HS-27A (cell line): ENCODE data around the gene DLEC1.

ENCODE experiments used
- DNase-seq: peaks from one replicate; pipeline ENCODE4 v3.0.0-alpha.2; 2012; ENCODE audit warnings: low read depth, missing footprints

Gene DLEC1, protein sequence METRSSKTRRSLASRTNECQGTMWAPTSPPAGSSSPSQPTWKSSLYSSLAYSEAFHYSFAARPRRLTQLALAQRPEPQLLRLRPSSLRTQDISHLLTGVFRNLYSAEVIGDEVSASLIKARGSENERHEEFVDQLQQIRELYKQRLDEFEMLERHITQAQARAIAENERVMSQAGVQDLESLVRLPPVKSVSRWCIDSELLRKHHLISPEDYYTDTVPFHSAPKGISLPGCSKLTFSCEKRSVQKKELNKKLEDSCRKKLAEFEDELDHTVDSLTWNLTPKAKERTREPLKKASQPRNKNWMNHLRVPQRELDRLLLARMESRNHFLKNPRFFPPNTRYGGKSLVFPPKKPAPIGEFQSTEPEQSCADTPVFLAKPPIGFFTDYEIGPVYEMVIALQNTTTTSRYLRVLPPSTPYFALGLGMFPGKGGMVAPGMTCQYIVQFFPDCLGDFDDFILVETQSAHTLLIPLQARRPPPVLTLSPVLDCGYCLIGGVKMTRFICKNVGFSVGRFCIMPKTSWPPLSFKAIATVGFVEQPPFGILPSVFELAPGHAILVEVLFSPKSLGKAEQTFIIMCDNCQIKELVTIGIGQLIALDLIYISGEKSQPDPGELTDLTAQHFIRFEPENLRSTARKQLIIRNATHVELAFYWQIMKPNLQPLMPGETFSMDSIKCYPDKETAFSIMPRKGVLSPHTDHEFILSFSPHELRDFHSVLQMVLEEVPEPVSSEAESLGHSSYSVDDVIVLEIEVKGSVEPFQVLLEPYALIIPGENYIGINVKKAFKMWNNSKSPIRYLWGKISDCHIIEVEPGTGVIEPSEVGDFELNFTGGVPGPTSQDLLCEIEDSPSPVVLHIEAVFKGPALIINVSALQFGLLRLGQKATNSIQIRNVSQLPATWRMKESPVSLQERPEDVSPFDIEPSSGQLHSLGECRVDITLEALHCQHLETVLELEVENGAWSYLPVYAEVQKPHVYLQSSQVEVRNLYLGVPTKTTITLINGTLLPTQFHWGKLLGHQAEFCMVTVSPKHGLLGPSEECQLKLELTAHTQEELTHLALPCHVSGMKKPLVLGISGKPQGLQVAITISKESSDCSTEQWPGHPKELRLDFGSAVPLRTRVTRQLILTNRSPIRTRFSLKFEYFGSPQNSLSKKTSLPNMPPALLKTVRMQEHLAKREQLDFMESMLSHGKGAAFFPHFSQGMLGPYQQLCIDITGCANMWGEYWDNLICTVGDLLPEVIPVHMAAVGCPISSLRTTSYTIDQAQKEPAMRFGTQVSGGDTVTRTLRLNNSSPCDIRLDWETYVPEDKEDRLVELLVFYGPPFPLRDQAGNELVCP (N-terminal part only)

DNA sequence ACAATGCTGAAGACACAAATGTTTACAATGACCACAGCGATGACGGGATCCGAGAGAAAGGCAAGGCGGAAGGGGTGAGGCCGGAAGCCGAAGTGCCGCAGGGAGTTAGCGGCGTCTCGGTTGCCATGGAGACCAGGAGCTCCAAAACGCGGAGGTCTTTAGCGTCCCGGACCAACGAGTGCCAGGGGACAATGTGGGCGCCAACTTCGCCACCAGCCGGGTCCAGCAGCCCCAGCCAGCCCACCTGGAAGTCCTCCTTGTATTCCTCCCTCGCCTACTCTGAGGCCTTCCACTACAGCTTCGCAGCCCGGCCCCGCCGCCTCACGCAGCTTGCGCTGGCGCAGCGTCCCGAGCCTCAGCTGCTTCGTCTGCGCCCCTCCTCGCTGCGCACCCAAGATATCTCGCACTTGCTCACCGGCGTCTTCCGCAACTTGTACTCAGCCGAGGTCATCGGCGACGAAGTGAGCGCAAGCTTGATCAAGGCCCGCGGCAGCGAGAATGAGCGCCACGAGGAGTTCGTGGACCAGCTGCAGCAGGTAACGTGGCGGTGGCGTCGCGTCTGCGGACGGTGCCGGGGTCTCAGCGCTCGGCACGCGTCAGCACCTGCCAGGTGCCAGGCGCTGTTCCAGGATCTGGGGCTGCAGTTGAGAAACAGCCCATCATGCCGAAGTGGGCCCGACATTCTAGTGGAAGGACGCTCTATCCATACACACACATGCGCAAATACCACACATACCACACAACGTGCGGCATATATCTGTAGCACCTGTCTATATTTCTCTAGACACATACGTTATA lies at the start of gene DLEC1:
DLEC1 (plus strand) TSS at position 108 of the 798 bp plus-strand sequence; CDS start at position 126, 18 bp downstream.
- no peak for DNase-seq

DNA sequence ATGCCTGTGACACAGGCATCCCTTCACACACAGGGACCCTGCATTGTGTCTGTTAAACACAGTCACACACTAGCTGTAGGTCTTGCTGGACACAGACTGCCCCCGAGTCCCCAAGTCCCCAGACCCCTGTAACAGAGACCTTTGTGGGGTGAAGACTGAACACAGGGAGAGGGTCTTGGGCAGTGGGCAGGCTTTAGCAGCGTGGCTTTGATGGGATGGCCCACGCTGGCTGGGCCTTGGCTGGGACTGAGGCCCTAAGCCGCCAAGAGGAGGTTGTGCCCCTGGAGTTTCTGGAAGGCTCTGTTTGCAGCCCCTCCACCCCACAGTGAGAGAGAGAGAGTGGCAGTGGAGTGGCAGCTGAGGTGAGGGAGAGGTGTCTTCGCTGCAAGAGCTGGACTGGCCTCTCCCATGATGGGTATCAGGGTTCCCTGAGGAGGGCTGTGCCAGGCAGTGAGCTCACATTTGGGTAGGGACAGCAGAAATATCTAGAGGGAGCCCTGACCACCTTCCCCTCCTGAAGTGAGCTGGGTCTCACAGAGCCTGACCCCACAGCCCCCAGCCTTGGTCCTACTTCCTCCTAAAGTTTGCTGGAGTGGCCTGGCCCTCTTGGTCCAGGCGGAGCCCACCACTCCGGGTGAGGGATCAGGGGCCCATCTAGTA lies 49.1 kb upstream of the DLEC1 start:
- DNase-seq: no peak

DNA sequence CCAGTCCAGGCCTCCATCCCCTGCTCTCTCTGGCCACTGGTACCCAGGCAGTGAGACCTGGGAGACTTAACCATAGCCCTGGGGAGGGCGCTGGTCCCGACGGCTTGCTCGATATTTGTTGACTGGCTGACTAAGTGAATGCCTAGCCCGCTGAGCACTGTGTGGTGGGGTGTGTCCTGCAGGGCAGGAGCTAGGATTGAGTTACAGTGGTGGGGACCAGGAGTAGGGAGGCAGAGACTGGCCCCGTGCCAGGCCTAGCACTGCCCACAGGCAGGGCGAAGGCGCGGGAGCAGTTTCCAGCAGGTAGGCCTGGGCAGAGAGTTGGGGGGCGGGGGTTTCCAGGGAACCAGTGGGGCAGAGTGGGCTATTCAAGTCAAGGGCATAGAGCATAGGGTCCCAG lies 48.5 kb upstream of the DLEC1 start, which contains the start of gene VILL:
VILL (plus strand) TSS at position 260 of the 400 bp plus-strand sequence. CDS start 2,887 bp downstream, outside the sequence.
- no peak for DNase-seq

DNA sequence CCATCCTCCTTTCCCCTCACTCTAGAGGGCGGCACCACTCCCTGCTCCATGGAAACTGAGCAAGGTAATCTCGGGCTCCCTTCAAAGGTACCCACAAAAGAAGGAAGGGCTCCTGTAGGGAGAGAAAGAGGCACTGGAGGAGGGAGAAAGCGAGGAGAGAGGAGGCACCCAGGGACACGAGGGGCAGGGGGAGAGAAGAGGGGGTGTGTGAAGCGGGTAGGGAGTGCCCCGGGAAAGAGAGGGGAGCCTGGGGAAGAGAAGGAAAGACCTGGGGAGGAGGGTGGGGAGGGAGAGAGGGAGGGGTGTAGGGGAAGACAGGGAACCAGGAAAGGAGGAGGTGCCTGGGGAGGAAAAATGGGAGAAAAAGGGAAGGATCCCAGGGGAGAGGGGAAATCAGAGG lies 47.9 kb upstream of the DLEC1 start:
- DNase-seq: no peak

DNA sequence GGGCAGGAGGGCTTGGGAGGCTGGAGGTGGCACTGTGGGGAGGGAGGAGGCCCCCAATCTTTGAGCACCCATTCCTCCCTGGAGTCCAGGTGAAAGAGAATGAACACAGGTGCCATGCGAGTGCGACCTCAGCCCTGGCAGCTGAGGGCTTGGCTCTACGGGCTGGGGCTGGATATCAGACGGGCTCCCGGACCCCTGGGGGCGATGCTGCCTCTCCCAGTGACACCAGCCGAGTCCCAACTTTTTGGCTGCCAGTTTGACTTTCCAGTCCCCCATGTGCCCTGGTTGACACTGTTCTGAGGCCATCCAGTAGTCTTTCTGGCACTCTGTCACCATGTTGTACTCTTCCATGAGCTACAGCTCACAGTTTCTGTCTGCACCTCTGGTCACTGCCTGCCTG lies 47.2 kb upstream of the DLEC1 start:
- DNase-seq: no peak

DNA sequence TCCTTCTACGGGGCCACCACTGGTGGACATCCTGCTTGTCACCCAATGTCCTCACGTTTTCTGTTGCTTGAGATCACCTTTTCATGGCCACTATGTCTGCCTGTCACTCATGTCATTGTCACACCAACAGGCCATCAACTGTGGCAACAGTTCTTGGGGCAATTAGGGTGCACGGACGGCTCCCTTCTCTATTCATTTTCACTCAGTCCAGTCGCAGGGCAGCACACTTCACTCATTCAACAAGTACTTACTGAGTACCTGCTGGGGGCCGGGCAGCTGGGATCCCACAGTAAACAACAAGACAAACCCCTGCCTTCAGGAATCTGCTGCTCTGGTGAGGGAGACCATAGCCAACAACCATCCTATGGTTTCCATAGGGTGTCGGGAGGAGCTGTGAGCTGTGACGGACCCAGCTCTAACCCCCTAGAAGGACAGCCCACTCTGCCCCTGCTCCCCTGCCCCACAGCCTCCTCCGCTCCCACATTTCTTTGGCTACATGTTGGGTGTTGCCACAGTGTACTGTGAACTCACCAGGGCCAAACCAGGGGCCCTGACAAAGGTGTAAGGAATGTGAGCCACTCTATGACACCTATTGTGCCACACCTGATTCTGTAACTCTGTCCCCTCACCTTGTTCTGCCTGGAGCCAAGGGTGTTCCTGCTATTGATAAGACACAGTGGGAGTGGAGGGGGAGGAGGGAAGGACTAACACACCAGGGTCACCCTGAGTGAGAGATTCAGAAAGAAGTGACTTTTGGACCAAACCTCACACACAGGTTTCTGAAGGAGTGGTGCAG lies 46.5 kb upstream of the DLEC1 start:
- DNase-seq: no peak

DNA sequence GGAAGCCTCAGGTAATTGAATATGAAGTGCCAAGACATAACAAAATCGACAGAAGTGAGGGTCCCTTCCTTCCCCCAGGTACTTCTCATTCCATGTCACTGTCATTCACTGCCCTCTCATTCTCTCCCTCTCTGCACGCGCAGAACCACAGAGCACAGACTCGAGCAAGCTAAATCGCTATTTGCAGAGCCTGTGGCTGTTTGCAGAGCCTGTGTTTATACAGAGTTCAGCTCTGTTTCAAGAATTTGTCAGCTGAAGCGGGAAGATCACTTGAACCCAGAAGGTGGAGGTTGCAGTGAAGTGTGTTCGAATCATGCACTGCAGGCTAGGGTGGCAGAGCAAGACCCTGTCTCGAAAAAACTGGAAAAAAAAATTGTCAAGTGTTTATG lies 45.9 kb upstream of the DLEC1 start:
- no peak for DNase-seq

DNA sequence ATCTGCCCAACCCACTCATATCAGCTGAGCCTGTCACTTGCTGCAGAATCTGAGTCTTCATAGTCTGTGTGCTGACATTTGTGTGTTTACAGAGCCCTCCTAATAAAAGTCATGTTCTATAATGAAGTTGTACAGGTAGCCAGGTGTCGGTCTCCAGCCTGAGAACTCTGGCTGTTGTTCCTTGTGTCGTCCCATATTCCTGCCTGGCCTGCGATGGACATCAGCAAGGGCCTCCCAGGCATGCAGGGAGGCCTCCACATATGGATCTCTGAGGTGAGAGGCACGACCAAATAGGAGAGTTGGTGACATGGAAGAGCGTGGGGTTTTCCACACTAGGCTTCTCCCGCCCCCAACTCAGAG lies 45.6 kb upstream of the DLEC1 start:
- DNase-seq: no peak

DNA sequence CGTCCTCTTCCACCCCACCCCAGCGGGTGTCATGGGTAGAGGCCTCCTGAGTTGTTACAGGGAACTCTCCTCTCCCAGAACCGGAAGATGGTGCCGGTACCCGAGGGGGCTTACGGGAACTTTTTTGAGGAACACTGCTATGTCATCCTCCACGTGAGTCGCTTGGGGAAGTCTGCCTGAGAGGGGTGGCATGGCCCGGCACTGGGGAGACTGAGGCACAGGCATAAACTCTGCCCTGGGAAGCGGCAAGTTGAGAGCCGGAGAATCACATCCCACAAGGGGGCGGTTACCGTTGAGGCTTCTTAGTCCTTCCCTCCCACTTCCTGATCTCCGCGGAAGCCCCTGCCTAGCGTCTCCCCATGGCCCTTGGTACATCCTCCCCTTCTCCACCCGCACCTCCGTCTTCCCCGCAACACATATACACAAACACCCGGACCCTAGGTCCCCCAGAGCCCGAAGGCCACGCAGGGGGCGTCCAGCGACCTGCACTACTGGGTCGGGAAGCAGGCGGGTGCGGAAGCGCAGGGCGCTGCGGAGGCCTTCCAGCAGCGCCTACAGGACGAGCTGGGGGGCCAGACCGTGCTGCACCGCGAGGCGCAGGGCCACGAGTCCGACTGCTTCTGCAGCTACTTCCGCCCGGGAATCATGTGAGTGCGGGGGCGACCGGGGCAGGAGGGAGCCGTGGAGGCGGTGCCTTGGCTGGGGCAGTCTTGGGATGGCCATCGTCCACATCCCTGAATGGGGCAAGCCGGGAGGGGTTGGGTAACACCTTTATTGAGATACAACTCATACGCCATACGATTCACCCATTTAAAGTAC lies 45.0 kb upstream of the DLEC1 start:
- no peak for DNase-seq

DNA sequence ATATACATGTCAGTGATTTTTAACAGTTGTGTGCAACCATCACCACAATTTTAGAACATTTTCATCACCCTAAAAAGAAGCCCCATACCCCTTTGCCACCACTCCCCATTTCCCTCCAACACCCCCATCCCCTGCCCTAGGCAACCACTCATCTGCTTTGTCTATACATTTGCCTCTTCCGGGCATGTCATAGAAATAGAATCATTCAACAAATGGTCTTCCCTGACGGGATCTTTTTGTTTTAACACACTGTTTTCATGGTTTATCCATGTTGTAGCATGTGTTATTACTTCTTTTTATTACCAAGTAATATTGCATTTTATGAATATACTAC lies 44.4 kb upstream of the DLEC1 start:
- DNase-seq: no peak

DNA sequence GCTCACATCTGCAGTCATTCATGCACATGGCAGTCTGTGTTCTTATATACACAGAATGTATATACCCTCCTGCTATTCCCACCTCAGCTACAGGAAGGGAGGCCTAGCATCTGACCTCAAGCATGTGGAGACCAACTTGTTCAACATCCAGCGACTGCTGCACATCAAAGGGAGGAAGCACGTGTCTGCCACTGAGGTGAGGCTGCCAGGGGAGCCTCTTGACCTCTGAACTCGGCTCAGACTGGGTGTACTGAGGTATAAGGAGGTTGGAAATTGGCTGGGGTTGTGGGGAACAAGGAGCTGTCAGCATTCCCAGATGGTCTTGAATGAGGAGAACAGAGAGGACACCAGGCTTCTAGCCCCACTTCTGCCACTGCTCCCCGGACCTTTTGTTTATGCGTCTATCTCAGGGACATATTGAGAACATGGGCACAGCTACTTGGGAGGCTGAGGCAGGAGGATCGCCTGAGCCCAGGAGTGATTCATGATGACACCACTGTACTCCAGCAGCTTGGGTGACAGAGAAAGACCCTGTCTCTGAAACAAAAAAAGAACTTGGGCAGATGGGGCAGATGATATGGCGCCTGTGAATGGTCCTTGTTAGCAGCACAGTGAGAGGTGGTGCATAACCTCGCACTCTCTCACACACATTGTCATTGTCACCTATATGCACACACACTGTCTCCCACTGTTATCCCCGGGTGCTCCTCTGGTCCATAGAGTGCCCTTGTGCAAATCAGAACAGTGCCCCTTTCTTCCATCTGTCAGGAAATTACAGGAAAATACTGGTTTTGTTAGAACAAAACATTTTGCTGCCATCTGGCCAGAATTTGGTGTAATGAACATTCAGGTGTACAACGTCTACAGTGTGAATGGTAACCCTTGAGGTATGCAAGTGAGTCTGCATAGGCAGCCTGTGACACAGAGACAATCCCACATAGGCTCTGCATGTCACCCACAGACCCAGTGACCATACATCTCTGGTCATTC lies 43.1 kb upstream of the DLEC1 start:
- no peak for DNase-seq

DNA sequence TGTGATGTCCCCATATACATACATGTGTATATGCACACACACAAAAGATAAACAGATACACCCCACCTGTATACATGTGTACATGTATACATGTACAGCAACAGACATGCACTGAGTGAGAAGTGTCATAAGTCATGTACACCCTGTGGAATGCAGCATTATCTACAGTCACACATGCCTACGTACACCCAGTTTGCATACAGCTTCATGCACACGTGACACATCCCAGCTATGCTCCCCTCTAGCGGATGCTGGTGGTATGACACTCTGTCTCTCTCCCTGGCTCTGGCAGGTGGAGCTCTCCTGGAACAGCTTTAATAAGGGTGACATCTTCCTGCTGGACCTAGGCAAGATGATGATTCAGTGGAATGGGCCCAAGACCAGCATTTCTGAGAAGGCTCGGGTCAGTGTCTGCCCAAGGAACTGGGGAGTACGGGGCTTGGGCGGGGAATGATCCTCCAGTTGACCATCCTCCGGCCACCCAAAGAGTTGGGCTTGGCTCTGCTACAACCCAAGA lies 42.2 kb upstream of the DLEC1 start:
- DNase-seq: peak; percentile 52

DNA sequence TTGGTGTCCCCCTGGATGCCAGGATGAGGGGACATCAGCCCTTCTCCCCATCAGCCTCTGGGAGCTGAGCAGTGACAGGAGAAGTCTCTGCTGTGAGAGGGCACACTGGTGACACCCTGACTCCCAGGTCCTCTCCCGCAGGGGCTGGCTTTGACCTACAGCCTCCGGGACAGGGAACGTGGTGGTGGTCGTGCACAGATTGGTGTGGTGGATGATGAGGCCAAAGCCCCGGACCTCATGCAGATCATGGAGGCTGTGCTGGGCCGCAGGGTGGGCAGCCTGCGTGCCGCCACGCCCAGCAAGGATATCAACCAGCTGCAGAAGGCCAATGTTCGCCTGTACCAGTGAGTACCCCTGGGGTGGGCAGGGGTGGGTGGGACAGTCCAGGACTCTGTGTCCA lies 41.7 kb upstream of the DLEC1 start:
- no peak for DNase-seq

DNA sequence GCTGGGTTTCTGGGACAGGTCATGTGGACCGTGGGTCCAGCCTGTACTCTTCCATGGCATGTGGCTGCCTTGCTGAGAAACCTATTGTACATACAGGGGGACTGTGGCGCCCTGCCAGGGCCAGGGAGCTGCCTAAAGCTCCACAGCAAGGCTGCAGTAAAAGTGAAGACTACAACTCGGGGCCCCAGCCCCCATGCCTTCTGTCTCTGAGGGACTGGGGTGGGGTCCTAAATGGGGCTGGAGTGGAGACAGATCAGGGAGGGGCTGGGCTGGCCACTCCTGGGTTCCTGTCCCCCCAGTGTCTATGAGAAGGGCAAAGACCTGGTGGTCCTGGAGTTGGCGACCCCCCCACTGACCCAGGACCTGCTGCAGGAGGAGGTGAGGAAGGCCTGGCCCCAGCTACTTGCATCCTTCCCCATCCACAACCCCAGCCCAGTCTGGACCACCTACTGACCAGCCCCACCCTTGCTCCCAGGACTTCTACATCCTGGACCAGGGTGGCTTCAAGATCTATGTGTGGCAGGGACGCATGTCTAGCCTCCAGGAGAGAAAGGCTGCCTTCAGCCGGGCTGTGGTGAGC lies 41.1 kb upstream of the DLEC1 start:
- no peak for DNase-seq

DNA sequence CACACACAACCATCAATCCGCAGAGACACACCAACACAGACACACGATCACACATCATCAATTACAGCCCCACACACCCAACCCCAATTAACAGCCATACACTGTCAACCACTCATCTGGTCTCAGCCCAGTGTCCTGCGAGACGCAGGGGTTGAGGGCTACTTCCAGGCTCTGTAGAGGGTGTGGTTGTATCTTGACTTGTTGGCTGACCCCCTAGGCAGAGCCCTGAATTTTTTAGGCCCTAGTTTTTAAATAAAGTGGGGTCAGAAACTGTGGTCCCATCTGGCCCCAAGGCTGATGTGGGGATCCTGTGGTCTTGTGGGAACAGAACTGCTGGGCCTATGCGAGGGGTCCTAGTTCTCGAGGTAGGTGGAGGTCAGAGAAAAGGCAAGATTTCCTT lies 39.2 kb upstream of the DLEC1 start:
- no peak for DNase-seq

DNA sequence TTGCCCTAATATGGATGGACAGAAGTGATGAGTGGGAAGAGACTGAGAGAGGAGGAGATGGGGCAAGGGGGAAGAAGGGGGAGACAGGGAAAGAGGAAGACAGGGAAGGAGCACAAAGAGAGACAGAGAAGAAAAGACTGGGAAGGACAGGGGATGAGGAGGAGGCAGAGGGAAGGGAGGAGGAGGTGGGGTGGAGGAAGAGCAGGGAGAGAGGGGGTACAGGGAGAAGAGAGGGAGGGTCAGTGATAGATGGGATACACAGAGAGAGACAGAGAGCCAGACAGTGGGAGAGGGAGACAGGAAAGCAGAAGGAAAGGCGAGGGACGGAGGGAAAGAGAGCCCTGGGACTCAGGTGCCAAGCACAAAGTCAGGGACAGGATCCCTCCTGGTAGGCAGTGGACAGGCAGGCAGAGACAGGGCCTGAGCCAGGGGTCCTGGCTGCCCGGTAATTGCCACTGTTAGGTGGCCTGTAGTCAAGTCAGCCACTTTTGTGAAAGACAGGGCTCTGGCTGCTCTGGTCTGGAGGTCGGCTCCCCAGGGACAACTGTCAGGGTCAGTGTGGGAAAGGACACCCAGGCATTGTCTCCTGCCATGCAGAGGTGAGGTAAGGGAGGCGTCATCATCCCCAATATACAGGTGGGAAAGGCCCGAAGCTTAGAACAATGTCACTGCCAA lies 38.6 kb upstream of the DLEC1 start:
- no peak for DNase-seq

DNA sequence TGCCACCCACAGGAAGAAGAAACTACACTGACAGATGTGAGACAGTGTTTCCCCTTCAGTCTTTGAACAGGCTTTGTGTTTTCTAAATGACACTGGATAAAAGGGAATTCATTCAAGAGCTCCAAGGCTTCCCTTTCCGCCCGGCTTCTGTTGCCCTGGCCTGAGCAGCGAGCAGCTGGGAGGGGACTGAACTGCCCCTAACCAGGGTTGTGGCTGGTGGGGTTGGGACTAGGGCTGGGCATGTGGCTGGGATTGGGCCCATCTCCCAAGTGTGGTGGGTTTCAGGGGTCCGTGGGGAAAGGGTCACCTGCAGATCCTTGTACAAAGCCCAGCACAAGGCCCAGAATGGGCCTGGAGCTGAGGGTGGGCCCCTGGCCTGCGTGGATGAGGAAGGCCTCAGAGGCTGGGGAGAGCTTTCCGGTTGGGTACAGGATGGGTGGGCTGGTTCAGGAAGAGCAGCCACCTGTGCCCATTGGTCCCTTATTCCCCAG lies 38.0 kb upstream of the DLEC1 start:
- no peak for DNase-seq
